CD4-positive, CD25-positive, alpha-beta regulatory T cell (primary cell): ENCODE data around the gene TAS2R3. TPM values are rescaled to one million over a fixed set of nuclear protein-coding genes. Genes with fewer than 3 reads are reported as not detected.
A peak's percentile ranks its signal among the peaks of the same experiment; 100 is the strongest.

ENCODE experiments used
- ATAC-seq, 2 donors: fragments of 150-1000 bp; cut with Tn5 transposase; one replicate each; pipeline ENCODE4 v1.10.0; 2021; ENCODE audit warnings: low read depth in 2 of 2, moderate number of reproducible peaks in 2 of 2, moderate library complexity in 1 of 2
- DNase-seq, 3 donors: peaks; one replicate each; pipeline versions ENCODE4 v3.0.0 to v3.0.0-alpha.2; 2012 to 2022; ENCODE audit warnings: mixed read lengths in 1 of 3
- H3K27ac ChIP-seq: one replicate; pipeline ENCODE4 v1.7.0; 2013; ENCODE audit warnings: mild to moderate bottlenecking, low read length; ENCODE audit not compliant: insufficient read depth, poor library complexity, severe bottlenecking
- H3K27me3 ChIP-seq: one replicate; pipeline ENCODE4 v1.7.0; 2013; ENCODE audit warnings: low read length; ENCODE audit not compliant: control insufficient read depth, insufficient read depth
- H3K36me3 ChIP-seq: one replicate; pipeline ENCODE4 v1.7.0; 2013; ENCODE audit warnings: mild to moderate bottlenecking, low read length, moderate library complexity; ENCODE audit not compliant: control insufficient read depth, insufficient read depth
- H3K4me1 ChIP-seq: 2 replicates; pipeline ENCODE4 v1.7.0; 2013; ENCODE audit warnings: mild to moderate bottlenecking, low read length; ENCODE audit not compliant: insufficient read depth, control insufficient read depth, poor library complexity, severe bottlenecking
- H3K4me3 ChIP-seq: one replicate; pipeline ENCODE4 v1.7.0; 2013; ENCODE audit warnings: low read depth, mild to moderate bottlenecking, low read length, moderate library complexity
- H3K9me3 ChIP-seq, 2 experiments: 1 replicate in 1 of 2; 2 replicates in 1 of 2; pipeline ENCODE4 v1.7.0; 2013; ENCODE audit warnings: low read length in 2 of 2, mild to moderate bottlenecking in 1 of 2, moderate library complexity in 1 of 2; ENCODE audit not compliant: control insufficient read depth in 2 of 2
- H3K27ac Mint-ChIP-seq, 3 donors: one replicate each; pipeline ENCODE4 v1.8.0; 2020 to 2022; ENCODE audit warnings: mild to moderate bottlenecking in 3 of 3, mixed read lengths in 3 of 3, moderate library complexity in 2 of 3
- H3K27me3 Mint-ChIP-seq: one replicate; pipeline ENCODE4 v1.8.0; 2022; ENCODE audit warnings: mild to moderate bottlenecking, mixed read lengths
- H3K36me3 Mint-ChIP-seq: one replicate; pipeline ENCODE4 v1.8.0; 2020; ENCODE audit warnings: mixed read lengths
- H3K4me1 Mint-ChIP-seq, 4 donors: one replicate each; pipeline ENCODE4 v1.8.0; 2020 to 2022; ENCODE audit warnings: mixed read lengths in 4 of 4, mild to moderate bottlenecking in 1 of 4
- H3K4me3 Mint-ChIP-seq, 4 donors: one replicate each; pipeline ENCODE4 v1.8.0; 2020 to 2022; ENCODE audit warnings: mild to moderate bottlenecking in 4 of 4, mixed read lengths in 4 of 4, moderate library complexity in 3 of 4
- H3K9me3 Mint-ChIP-seq, 7 donors: one replicate each; pipeline ENCODE4 v1.8.0; 2020 to 2022; ENCODE audit warnings: mixed read lengths in 7 of 7, mild to moderate bottlenecking in 3 of 7, moderate library complexity in 2 of 7
- polyA plus RNA-seq, 4 donors: library from polyadenylated mRNA; unstranded; fragments of 300-500 nt; fragmentation: Illumina TruSeq; gene quantifications; one replicate each; pipeline ENCODE4 v1.2.3, GENCODE V29; 2021
- total RNA-seq: library from RNA; stranded (reverse); gene quantifications from one replicate; pipeline ENCODE4 v1.2.3, GENCODE V29; 2022

TAS2R3 gene
- total and polyA plus RNA-seq, 5 donors from 2014 or later: 0.59 TPM; not detected in 4

DNA sequence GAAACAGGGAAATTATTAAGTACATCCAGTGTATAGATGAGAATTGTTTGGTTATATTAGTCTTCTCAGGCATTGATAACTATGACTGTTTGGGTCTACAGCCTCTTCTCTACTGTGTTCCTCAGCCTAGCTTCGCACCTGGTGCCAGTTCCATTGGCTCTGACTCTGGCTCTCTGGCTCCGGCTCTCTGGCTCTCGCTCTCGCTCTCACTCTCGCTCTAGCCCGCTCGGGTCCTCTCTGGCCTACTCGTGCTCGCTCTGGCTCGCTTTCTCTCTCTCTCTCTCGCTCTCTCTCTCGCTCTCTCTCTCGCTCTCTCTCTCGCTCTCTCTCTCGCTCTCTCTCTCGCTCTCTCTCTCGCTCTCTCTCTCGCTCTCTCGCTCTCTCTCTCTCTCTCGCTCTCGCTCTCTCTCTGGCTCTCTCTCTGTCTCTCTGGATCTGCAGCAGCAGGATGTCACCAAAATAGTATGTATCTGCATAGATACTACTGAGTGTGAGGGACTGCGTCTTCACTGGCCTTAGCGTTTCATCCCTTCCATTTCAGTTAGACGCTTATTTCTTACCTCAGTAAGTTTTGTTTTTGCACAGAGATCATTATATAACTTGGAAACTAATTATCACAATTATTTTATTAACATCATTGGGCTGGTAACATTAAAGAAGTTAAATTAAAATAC lies 32.3 kb upstream of the TAS2R3 start:
- Mint-ChIP-seq H3K27me3 (no peaks in the 10 kb centered on the region), H3K4me1 (peaks cover 0 to under 1% (median 0%) of the 10 kb centered on the region in 4 donors), H3K4me3 (no peak overlapping the region), H3K9me3 (no peaks in the 10 kb centered on the region), H3K36me3 (peaks cover 9% of the 10 kb centered on the region), H3K27ac (peak overlapping the region in 1 of 3 donors; percentile 82)
- H3K27ac ChIP-seq: no peak overlapping the region
- peaks cover 1% of the 10 kb centered on the region for H3K4me1 ChIP-seq
- ATAC-seq (no peak), DNase-seq (no peak)
- H3K9me3 ChIP-seq: no peaks in the 10 kb centered on the region
- H3K4me3 ChIP-seq: no peak overlapping the region
- H3K36me3 ChIP-seq: no peaks in the 10 kb centered on the region
- H3K27me3 ChIP-seq: no peaks in the 10 kb centered on the region

DNA sequence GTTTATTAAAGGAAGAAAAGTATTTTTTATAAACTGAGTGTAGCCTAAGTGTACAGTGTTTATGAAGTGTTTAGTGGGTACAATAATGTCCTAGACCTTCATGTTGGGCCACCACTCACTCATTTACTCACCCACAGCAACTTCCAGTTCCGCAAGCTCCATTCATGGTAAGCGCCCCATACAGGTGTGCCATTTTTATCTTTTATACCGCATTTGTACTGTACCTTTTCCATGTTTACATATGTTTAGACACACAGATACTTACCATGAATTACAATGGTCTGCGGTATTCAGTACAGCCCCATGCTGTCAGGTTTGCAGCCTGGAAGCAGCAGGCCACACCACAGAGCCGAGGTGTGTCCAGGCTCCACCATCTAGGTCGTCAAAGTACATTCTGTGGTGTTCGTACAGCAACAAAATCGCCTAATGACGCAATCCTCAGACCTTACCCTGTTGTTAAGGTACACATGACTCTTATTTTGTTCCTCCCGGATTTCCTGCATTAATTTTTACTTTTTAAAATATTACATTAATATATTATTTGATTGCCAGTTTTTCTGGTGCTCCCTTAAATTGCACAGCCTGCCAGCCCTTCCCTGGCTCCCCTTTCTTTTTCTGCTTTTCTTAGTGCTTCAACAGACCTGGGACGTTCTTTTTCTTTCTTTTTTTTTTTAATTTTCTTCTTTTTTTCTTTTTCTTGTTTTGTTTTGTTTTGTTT lies 26.6 kb upstream of the TAS2R3 start:
- peak overlapping the region; percentile 94 to 99 (median 97) for H3K4me3 Mint-ChIP-seq
- Histone ChIP-seq H3K4me1 (peaks cover 32% of the 10 kb centered on the region), H3K4me3 (peak overlapping the region; percentile 97), H3K9me3 (no peaks in the 10 kb centered on the region), H3K27ac (peak overlapping the region; percentile 88), H3K27me3 (no peaks in the 10 kb centered on the region), H3K36me3 (peaks cover 25% of the 10 kb centered on the region)
- DNase-seq (peak; percentile 4 to 31 (median 23)), ATAC-seq (no peak)
- H3K4me1 Mint-ChIP-seq: peaks cover 15 to 49% (median 28%) of the 10 kb centered on the region in 4 donors
- no peaks in the 10 kb centered on the region for H3K27me3 Mint-ChIP-seq
- H3K36me3 Mint-ChIP-seq: peaks cover 16% of the 10 kb centered on the region
- no peaks in the 10 kb centered on the region for H3K9me3 Mint-ChIP-seq
- peak overlapping the region; percentile 97 to 99 (median 98) for H3K27ac Mint-ChIP-seq

DNA sequence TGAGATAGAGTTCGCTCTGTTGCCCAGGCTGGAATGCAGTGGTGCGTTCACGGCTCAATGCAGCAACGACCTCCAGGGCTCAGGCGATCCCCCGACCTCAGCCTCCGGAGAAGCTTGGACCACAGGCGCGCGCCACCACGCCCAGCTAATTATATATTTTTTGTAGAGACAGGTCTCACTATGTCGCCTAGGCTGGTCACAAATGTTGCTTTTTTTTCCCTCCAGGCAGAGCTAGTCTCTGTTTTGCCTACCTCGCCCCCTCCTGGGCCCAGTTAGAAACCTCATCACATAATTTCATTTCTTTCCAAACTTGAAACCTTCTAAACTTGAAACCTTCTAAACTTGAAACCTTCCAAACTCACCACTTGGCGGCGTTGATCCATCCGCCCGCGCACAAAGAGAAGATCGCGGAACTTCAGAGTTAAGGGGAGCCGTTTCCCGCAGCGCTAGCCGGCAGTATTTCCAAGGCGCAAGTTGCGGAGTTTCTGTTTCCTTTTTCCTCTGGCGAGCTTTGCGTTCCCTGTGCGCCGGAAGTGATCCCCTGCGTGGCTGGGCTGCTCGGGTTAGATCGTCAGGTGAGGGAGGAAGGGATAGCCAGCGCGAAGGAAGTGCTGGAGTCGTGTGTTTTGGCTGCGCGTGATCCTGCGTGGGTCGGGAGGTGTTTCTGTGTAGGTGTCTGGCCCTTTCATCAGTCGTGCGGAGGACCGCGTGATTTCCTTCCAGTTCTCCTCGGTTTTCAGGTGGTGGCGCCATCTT lies 25.9 kb upstream of the TAS2R3 start, which contains the start of gene SSBP1:
Gene SSBP1 (plus strand): TSS at position 523 of the 756 bp plus-strand sequence. CDS start 809 bp downstream, outside the sequence.
- H3K27me3 ChIP-seq: no peaks in the 10 kb centered on the region
- Mint-ChIP-seq H3K27me3 (no peaks in the 10 kb centered on the region), H3K4me3 (peak within 1 kb of the TSS; percentile 94 to 99 (median 97)), H3K36me3 (peaks cover 21% of the 10 kb centered on the region), H3K4me1 (peaks cover 19 to 53% (median 31%) of the 10 kb centered on the region in 4 donors), H3K9me3 (no peaks in the 10 kb centered on the region), H3K27ac (peak within 1 kb of the TSS; percentile 97 to 99 (median 98))
- DNase-seq (peak; percentile 84 to 99 (median 93)), ATAC-seq (peak; percentile 89 to 92)
- no peaks in the 10 kb centered on the region for H3K9me3 ChIP-seq
- peaks cover 31% of the 10 kb centered on the region for H3K36me3 ChIP-seq
- peak within 1 kb of the TSS; percentile 97 for H3K4me3 ChIP-seq
- peak within 1 kb of the TSS; percentile 88 for H3K27ac ChIP-seq
- peaks cover 32% of the 10 kb centered on the region for H3K4me1 ChIP-seq

DNA sequence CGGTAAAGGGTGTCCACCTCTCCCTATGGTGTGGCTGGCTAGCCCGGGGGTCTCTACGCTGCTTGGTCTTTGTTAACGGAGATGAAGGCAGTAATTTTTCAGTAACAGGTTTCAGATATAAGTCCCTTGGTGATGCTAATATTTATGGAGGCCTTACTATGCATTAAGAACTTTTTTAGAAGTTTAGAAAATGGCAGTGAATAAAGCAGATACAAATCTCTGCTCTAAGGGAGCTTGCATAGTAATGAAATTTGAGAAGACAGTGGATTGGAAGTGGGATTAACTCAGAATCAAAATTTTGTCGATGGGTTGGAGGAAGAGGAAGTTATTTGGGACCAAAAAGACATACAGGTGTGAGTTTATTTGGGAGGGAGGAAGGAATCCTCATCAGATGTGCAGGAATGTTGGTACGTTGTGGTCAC lies 25.3 kb upstream of the TAS2R3 start:
- Mint-ChIP-seq H3K4me1 (peaks cover 20 to 56% (median 31%) of the 10 kb centered on the region in 4 donors), H3K27me3 (no peaks in the 10 kb centered on the region), H3K27ac (peak overlapping the region; percentile 97 to 99 (median 98)), H3K9me3 (no peaks in the 10 kb centered on the region), H3K36me3 (peaks cover 26% of the 10 kb centered on the region), H3K4me3 (peak overlapping the region; percentile 94 to 99 (median 97))
- DNase-seq: no peak
- peak overlapping the region; percentile 88 for H3K27ac ChIP-seq
- no peak for ATAC-seq
- peaks cover 32% of the 10 kb centered on the region for H3K4me1 ChIP-seq
- H3K36me3 ChIP-seq: peaks cover 37% of the 10 kb centered on the region
- H3K9me3 ChIP-seq: no peaks in the 10 kb centered on the region
- peak overlapping the region; percentile 97 for H3K4me3 ChIP-seq
- no peaks in the 10 kb centered on the region for H3K27me3 ChIP-seq

DNA sequence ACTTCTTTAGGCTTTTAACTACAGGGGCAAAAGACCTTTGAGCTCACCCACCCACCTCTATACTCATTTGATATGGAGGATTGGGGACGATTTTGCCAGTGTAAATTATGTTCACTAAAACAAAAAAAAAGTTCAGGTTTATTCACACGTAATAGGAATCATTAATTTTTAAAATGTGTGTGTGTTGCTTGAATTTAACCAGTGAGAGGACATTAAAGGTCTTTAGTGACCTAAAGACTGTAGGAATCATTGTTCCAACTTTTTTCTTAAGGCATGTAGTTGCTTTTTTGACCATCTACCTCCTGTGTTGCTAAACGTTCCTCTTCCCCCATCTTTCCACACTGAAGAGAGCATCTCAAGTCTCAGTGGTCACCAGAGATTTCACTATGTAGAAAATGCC lies 24.6 kb upstream of the TAS2R3 start:
- no peak for DNase-seq
- peaks cover 28% of the 10 kb centered on the region for H3K36me3 Mint-ChIP-seq

DNA sequence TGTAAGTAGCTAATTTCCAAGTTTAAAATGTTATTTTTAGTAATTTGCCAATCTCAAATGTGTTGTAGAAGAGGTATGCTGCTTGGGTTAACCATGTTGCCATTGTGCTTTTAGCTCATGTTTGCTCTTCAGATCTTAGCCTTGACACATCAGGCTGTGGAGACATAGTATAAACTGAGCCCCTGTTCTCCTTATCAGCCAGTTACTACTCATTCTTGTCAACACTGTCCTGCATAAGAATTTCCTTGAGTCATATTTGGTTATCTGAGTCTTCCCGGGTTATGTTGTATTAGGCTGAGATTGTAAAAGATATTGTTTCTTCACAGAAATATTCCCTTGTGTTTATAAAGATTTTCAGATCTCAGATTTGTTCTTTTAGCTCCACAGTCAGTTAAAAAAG lies 21.7 kb upstream of the TAS2R3 start:
- Mint-ChIP-seq H3K36me3 (peaks cover 32% of the 10 kb centered on the region), H3K4me1 (peaks cover 26 to 61% (median 38%) of the 10 kb centered on the region in 4 donors), H3K9me3 (no peaks in the 10 kb centered on the region), H3K27ac (peak overlapping the region in 1 of 3 donors; percentile 15), H3K27me3 (no peaks in the 10 kb centered on the region), H3K4me3 (no peak overlapping the region)
- no peak for ATAC-seq
- Histone ChIP-seq H3K4me1 (peaks cover 26% of the 10 kb centered on the region), H3K4me3 (no peak overlapping the region), H3K27me3 (no peaks in the 10 kb centered on the region), H3K27ac (no peak overlapping the region), H3K36me3 (peaks cover 72% of the 10 kb centered on the region), H3K9me3 (no peaks in the 10 kb centered on the region)
- DNase-seq: no peak

More for the DNA sequence above, 24.6 kb upstream of the TAS2R3 start:
- H3K9me3 Mint-ChIP-seq: no peaks in the 10 kb centered on the region
- no peaks in the 10 kb centered on the region for H3K27me3 Mint-ChIP-seq
- peaks cover 26 to 63% (median 36%) of the 10 kb centered on the region in 4 donors for H3K4me1 Mint-ChIP-seq
- Histone ChIP-seq H3K4me1 (peaks cover 32% of the 10 kb centered on the region), H3K27ac (peak overlapping the region; percentile 88), H3K36me3 (peaks cover 43% of the 10 kb centered on the region), H3K27me3 (no peaks in the 10 kb centered on the region), H3K4me3 (peak overlapping the region; percentile 97), H3K9me3 (no peaks in the 10 kb centered on the region)
- peak overlapping the region; percentile 94 to 99 (median 97) for H3K4me3 Mint-ChIP-seq
- peak overlapping the region; percentile 58 to 97 (median 78) for H3K27ac Mint-ChIP-seq
- no peak for ATAC-seq

DNA sequence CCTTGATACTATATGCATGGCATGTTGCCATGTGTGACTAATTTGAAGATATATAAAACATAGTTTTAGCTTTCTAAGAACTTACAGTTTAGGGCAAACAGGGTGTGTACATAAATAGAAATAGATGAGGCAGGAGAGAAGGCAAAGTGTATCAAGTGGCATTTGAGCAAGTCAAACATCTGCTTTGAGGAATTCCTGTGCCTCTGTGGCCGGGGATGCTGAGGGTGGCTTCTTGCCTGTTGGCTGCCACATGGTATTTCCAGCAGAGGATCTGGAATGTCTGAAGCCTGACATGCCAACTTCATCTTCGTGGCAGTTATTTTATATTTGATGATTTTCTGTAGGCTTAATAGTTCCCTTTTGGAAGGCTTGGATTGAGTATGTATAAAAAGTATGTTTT lies 19.8 kb upstream of the TAS2R3 start:
- peaks cover 90% of the 10 kb centered on the region for H3K36me3 ChIP-seq
- H3K36me3 Mint-ChIP-seq: peaks cover 29% of the 10 kb centered on the region
- H3K27me3 Mint-ChIP-seq: no peaks in the 10 kb centered on the region
- no peaks in the 10 kb centered on the region for H3K9me3 ChIP-seq
- DNase-seq (no peak), ATAC-seq (no peak)
- peaks cover 16% of the 10 kb centered on the region for H3K4me1 ChIP-seq
- no peak overlapping the region for H3K27ac ChIP-seq
- no peak overlapping the region for H3K27ac Mint-ChIP-seq
- H3K4me3 ChIP-seq: no peak overlapping the region
- no peaks in the 10 kb centered on the region for H3K9me3 Mint-ChIP-seq
- H3K4me1 Mint-ChIP-seq: peaks cover 14 to 43% (median 29%) of the 10 kb centered on the region in 4 donors
- H3K27me3 ChIP-seq: no peaks in the 10 kb centered on the region
- H3K4me3 Mint-ChIP-seq: peak overlapping the region in 1 of 4 donors; percentile 64
